Measurements from ENCODE around the gene MAPK4. TPM values are rescaled to one million over a fixed set of nuclear protein-coding genes. Genes with fewer than 3 reads are reported as not detected.

The MAPK4 gene
- total RNA-seq, 1 donor from 2014 or later, result not detected

DNA sequence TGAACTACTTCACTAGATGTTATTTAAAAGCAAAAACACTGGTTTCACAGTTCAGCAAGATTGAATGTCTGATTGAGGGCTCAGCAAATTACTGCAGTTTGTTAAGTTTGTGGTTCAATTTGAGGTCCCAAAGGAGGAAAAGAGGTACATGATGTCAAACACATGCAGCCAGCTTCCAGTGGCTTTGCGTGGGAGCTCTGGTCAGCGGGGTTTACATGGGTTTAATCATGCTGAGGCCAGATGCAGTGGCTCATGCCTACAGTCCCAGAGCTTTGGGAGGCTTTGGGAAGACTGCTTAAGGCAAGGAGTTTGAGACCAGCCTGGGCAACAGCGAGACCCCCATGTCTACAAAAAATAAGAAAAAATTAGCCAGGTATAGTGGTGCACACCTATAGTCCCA, 111.5 kb downstream of the MAPK4 start:
- H3K9me3 Mint-ChIP-seq, result no peaks in the 10 kb centered on the region
- no peaks in the 10 kb centered on the region for H3K36me3 Mint-ChIP-seq (ENCODE audit: low read depth)
- H3K27me3 Mint-ChIP-seq (ENCODE audit: insufficient read depth), result peaks cover 3% of the 10 kb centered on the region
- H3K4me1 Mint-ChIP-seq (ENCODE audit: low read depth), result no peaks in the 10 kb centered on the region
- H3K27ac Mint-ChIP-seq, result no peak overlapping the region
- no peak overlapping the region for H3K4me3 Mint-ChIP-seq
- intact Hi-C loops (cut with micrococcal nuclease), result no loop called here
- DNase-seq (ENCODE audit: low spot score), result no peak

DNA sequence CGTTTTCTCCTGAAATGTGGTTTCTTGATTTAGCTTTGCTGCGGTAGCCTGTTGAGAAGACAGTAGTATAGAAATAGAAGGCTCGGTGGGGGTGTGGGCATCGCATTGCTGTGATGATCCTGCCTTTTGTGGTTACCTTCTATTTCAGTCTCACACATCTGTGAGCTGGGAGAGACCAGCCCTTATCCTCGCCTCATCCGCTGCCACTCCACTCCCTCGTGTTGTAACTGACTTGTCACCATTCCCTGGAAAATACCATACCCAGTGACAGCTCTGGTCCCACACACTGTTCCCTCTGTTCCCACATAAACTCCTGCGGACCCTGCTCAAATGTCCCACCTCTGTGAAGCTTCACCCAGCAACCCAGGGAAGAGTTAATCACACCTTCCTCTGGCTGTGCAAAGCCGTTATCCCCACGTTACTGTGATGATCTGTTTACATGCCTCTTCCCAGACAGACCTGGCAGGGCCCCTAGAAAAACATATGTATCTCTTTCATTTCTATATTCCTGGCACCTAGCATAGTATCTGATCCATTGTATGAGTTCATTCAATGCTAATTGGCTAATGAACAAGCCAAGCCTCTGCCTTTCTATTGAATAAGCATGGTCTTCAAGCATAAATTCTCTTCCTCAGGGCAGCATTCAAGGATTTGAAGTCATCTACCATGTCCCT, 114.6 kb downstream of the MAPK4 start:
- intact Hi-C loops (cut with micrococcal nuclease), result no loop called here
- Mint-ChIP-seq H3K4me3 (no peak overlapping the region), H3K27me3 (ENCODE audit: insufficient read depth) (peaks cover 3% of the 10 kb centered on the region), H3K36me3 (ENCODE audit: low read depth) (no peaks in the 10 kb centered on the region), H3K9me3 (no peaks in the 10 kb centered on the region), H3K27ac (no peak overlapping the region), H3K4me1 (ENCODE audit: low read depth) (no peaks in the 10 kb centered on the region)
- no peak for DNase-seq (ENCODE audit: low spot score)

DNA sequence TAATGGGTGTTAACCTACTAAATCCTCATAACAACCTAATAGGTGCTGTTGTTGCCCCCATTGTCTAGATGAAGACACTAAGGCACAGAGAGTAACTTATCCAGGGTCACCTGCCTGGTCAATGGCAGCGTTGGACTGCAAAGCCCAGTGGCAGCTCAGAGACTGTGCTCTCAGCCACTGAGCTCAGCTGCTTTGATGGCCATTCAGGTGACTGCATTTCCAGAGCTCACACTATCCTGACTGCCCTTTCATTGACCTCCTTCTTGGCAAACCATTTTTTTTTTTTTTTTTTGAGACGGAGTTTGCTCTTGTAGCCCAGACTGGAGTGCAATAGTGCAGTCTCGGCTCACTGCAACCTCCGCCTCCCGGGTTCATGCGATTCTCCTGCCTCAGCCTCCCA, 115.2 kb downstream of the MAPK4 start:
- Mint-ChIP-seq H3K9me3 (no peaks in the 10 kb centered on the region), H3K27me3 (ENCODE audit: insufficient read depth) (peaks cover 3% of the 10 kb centered on the region), H3K36me3 (ENCODE audit: low read depth) (no peaks in the 10 kb centered on the region), H3K27ac (no peak overlapping the region), H3K4me3 (no peak overlapping the region), H3K4me1 (ENCODE audit: low read depth) (no peaks in the 10 kb centered on the region)
- DNase-seq (ENCODE audit: low spot score), result no peak
- intact Hi-C loops (cut with micrococcal nuclease), result no loop called here

DNA sequence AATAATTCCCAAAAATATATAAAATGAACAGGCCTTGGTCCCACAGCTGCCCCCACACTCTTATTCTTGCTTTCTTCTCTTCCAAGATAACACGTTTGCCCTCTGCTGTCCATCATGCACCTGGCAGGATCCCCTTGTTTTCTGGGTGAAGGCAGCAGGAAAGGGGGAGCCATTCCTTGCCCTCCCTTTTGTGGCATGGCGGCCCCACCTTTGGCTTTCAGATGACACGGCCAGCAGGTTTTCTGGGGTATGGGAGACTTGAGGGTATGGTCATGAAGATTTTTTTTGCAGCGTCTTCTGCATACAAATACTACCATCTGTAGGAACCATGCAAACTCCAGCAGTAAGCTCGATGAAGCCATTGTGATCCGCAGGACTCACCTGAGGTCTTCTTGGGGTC, 118.8 kb downstream of the MAPK4 start:
- Mint-ChIP-seq H3K36me3 (ENCODE audit: low read depth) (no peaks in the 10 kb centered on the region), H3K27me3 (ENCODE audit: insufficient read depth) (no peaks in the 10 kb centered on the region), H3K4me3 (no peak overlapping the region)

DNA sequence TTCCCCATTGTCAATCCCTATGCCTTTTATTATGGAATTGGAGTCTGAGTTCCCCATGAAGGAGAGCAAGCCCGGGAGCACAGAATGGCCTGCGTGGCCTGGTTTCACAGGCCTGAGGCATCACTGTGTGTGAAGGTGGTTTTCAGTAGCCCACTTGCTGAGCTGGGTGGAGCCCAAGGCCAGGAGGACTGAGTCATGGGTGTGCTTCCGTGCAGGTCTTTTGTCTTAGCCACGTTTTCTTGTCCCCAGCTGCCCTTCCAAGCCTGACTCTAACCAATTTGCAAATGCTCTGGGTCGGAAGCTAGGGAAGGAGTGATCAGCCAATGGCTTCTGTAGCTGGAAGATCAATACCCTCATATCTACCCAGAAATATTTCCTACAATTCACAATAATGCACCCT, 119.2 kb downstream of the MAPK4 start:
- Mint-ChIP-seq H3K9me3 (no peaks in the 10 kb centered on the region), H3K4me1 (ENCODE audit: low read depth) (no peaks in the 10 kb centered on the region), H3K27me3 (ENCODE audit: insufficient read depth) (no peaks in the 10 kb centered on the region), H3K4me3 (no peak overlapping the region), H3K36me3 (ENCODE audit: low read depth) (no peaks in the 10 kb centered on the region), H3K27ac (no peak overlapping the region)
- intact Hi-C loops (cut with micrococcal nuclease), result no loop called here
- no peak for DNase-seq (ENCODE audit: low spot score)

More for the DNA sequence above, 118.8 kb downstream of the MAPK4 start:
- intact Hi-C loops (cut with micrococcal nuclease), result no loop called here
- Mint-ChIP-seq H3K27ac (no peak overlapping the region), H3K9me3 (no peaks in the 10 kb centered on the region), H3K4me1 (ENCODE audit: low read depth) (no peaks in the 10 kb centered on the region)
- DNase-seq (ENCODE audit: low spot score), result no peak

DNA sequence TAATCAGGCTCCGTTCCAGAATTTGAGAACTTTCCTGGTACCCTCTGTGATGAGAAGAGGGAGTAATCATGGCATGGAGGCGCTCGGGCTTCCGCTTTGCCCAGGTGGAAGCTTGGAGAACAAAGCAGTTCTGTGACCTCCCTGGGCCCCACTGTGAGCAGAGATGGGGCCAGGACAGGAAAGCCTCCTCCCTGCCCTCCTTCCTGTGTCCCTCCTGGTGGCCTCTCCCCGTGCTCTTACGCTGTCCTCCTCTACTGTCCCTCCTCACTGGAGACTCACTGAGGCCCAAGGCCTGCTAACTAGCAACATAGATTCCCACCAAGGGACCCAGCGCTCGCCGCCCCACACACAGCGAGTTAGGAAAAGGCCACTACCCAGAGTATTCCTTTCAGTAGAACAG, 119.8 kb downstream of the MAPK4 start:
- Mint-ChIP-seq H3K27me3 (ENCODE audit: insufficient read depth) (no peaks in the 10 kb centered on the region), H3K9me3 (no peaks in the 10 kb centered on the region), H3K27ac (no peak overlapping the region), H3K4me1 (ENCODE audit: low read depth) (no peaks in the 10 kb centered on the region), H3K36me3 (ENCODE audit: low read depth) (no peaks in the 10 kb centered on the region), H3K4me3 (no peak overlapping the region)
- intact Hi-C loops (cut with micrococcal nuclease), result no loop called here
- no peak for DNase-seq (ENCODE audit: low spot score)

DNA sequence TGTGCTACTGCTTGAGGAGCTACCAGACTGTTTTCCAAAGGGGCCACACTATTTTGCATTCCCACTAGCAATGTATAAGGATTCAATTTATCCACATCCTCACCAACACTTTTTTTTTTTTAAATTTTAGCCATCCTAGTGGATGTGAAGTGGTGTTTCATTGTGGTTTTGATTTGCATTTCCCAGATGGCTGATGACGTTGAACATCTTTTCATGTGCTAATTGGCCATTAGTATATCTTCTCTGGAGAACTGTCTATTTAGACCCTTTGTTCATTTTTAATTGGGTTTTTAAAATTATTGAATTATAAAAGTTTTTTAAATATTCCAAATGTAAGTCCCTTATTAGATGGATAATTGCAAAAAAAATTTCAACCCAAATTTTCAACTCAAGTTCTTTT, 121.1 kb downstream of the MAPK4 start:
- H3K9me3 Mint-ChIP-seq, result no peaks in the 10 kb centered on the region
- no peaks in the 10 kb centered on the region for H3K4me1 Mint-ChIP-seq (ENCODE audit: low read depth)
- H3K36me3 Mint-ChIP-seq (ENCODE audit: low read depth), result no peaks in the 10 kb centered on the region
- DNase-seq (ENCODE audit: low spot score), result no peak
- no peak overlapping the region for H3K27ac Mint-ChIP-seq
- no peak overlapping the region for H3K4me3 Mint-ChIP-seq
- no peaks in the 10 kb centered on the region for H3K27me3 Mint-ChIP-seq (ENCODE audit: insufficient read depth)
- intact Hi-C loops (cut with micrococcal nuclease), result no loop called here

DNA sequence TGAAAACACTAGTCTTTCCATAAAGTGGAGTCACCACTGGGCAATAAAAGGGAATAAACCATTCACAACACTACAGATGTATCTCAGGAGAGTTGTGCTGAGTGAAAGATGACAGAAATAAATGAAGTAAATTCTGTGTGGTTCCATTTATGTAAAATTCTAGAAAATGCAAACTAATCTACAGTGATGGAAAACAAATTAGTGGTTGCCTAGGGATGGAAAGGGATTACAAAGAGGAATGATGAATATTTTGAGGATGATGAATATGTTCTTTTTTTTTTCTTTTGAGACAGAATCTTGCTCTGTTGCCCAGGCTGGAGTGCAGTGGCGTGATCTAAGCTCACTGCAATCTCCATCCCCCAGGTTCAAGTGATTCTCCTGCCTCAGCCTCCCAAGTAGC, 123.0 kb downstream of the MAPK4 start:
- peaks cover 2% of the 10 kb centered on the region for H3K27me3 Mint-ChIP-seq (ENCODE audit: insufficient read depth)
- no peak for DNase-seq (ENCODE audit: low spot score)
- H3K27ac Mint-ChIP-seq, result no peak overlapping the region
- no peak overlapping the region for H3K4me3 Mint-ChIP-seq
- no peaks in the 10 kb centered on the region for H3K4me1 Mint-ChIP-seq (ENCODE audit: low read depth)
- H3K36me3 Mint-ChIP-seq (ENCODE audit: low read depth), result no peaks in the 10 kb centered on the region
- intact Hi-C loops (cut with micrococcal nuclease), result no loop called here
- H3K9me3 Mint-ChIP-seq, result no peaks in the 10 kb centered on the region

DNA sequence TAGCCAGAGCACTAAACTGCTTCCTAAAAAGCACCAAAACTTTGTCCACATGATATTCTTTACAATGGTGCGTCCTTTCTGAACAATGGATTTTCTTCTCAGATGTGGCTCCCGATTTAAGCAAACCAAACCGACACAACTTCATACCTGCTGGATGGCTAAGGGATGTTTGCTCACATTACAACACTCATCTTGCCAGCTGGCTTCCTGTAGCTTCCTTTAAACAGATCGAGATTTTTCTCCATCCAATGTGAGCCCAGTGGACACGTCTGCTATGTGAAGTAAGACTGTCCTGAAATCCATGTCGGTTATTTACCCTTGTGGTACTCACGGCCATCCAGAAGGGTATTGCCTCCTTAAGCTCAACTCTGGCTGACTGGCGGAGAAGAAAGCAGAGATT, 126.5 kb downstream of the MAPK4 start:
- intact Hi-C loops (cut with micrococcal nuclease), result no loop called here
- no peaks in the 10 kb centered on the region for H3K9me3 Mint-ChIP-seq
- H3K27me3 Mint-ChIP-seq (ENCODE audit: insufficient read depth), result peaks cover 2% of the 10 kb centered on the region
- H3K27ac Mint-ChIP-seq, result no peak overlapping the region
- H3K4me3 Mint-ChIP-seq, result no peak overlapping the region
- H3K4me1 Mint-ChIP-seq (ENCODE audit: low read depth), result no peaks in the 10 kb centered on the region
- H3K36me3 Mint-ChIP-seq (ENCODE audit: low read depth), result no peaks in the 10 kb centered on the region
- no peak for DNase-seq (ENCODE audit: low spot score)

DNA sequence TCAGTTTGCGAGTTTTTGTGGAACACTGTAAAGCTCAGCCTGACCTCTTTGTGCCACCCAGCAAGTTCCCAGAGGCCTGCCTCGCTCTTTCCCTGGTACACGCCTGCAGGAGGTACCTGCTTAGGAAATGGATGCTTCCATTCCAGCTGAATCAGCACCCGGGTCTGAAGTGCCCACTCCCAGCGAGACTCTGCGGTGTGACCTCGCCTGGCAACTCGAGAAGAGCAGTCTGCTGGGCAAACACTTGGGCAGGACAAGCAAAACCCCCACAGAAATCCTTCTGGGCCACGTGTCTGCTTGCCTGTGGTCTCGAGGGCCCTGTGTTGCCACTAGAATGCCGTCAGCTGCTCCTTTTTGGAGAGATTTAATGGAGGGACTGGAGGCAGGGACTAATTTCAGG, 127.6 kb downstream of the MAPK4 start:
- no peak for DNase-seq (ENCODE audit: low spot score)
- H3K36me3 Mint-ChIP-seq (ENCODE audit: low read depth), result no peaks in the 10 kb centered on the region
- H3K27ac Mint-ChIP-seq, result no peak overlapping the region
- H3K4me3 Mint-ChIP-seq, result no peak overlapping the region
- H3K9me3 Mint-ChIP-seq, result no peaks in the 10 kb centered on the region
- H3K4me1 Mint-ChIP-seq (ENCODE audit: low read depth), result no peaks in the 10 kb centered on the region
- H3K27me3 Mint-ChIP-seq (ENCODE audit: insufficient read depth), result peaks cover 2% of the 10 kb centered on the region
- intact Hi-C loops (cut with micrococcal nuclease), result no loop called here

DNA sequence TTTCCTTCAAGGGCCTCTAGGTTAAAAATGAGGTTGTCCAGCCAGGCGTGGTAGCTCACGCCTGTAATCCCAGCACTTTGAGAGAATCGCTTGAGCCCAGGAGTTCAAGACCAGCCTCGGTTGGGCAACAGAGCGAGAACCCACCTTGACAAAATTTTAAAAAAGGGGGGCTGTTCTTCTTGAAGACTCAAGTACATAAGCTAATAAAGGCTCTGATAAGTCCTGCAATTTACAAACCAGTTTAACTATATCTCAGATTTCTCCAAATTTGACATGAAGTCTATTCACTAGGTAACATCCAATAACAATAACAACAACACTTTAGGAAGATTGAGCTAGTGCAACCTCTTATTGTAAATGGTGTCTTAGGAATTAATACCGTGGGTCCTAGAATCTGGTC, 129.7 kb downstream of the MAPK4 start:
- H3K9me3 Mint-ChIP-seq, result no peaks in the 10 kb centered on the region
- H3K27ac Mint-ChIP-seq, result no peak overlapping the region
- no peaks in the 10 kb centered on the region for H3K36me3 Mint-ChIP-seq (ENCODE audit: low read depth)
- H3K4me1 Mint-ChIP-seq (ENCODE audit: low read depth), result no peaks in the 10 kb centered on the region
- H3K27me3 Mint-ChIP-seq (ENCODE audit: insufficient read depth), result peaks cover 2% of the 10 kb centered on the region
- H3K4me3 Mint-ChIP-seq, result no peak overlapping the region
- no peak for DNase-seq (ENCODE audit: low spot score)
- intact Hi-C loops (cut with micrococcal nuclease), result no loop called here

DNA sequence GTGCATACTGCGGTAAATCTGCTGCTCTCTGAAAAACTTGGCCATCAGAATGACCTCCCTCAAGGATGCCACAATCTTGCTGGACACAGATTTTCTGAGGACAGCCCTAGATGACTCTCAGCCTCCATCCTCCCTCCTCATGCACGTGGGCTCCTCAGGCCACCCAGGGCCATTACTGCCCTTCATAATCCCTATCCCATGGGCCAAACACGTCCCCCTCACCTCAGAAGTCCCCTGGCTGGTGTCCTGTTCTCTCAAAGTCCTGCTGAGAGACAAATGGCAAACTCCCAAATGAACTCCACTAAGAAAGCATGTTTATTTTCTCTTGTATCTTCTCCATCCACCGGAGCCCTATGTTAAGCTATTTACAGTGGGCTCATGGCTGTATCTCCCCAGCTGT, 134.3 kb downstream of the MAPK4 start:
- intact Hi-C loops (cut with micrococcal nuclease), result no loop called here
- no peak for DNase-seq (ENCODE audit: low spot score)
- Mint-ChIP-seq H3K9me3 (no peaks in the 10 kb centered on the region), H3K36me3 (ENCODE audit: low read depth) (no peaks in the 10 kb centered on the region), H3K27me3 (ENCODE audit: insufficient read depth) (no peaks in the 10 kb centered on the region), H3K4me1 (ENCODE audit: low read depth) (no peaks in the 10 kb centered on the region), H3K4me3 (no peak overlapping the region), H3K27ac (no peak overlapping the region)

DNA sequence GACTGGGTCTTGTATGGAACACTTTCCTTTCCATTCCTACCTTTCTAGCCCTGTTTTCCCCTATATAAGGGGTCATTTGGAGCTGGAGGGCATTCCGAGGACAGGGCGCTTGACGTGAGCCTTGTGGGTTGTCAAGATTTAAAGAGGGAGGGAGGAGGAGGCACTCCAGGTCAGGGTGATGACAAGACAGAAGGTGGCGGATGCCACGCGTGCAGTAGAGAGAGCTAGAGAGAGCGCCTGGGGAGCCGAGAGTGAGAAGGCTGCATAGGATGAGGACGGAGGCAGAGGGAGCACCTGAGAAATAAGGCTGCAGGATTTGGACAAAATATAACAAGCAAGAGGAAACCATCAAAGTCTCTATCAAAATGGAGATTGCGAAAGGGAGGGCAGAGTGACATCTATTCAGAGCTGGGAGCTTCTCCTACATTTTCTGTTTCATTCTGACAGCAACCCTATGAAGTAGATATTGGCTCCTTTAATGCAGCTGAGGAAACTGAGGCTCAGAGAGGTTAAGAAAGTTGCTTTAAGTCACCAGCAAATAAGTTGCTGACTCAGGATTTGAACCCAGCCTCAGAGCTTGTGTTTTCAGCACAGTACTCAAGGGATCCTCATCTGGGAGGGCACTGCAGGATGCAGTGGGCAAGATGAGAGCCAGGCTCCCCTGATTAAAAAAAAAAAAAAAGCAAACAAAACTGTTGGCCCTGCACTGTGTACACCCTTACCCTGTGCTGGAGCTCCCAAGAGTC, 135.7 kb downstream of the MAPK4 start:
- intact Hi-C loops (cut with micrococcal nuclease), result no loop called here
- no peak overlapping the region for H3K4me3 Mint-ChIP-seq
- no peaks in the 10 kb centered on the region for H3K4me1 Mint-ChIP-seq (ENCODE audit: low read depth)
- no peak for DNase-seq (ENCODE audit: low spot score)
- no peak overlapping the region for H3K27ac Mint-ChIP-seq
- H3K36me3 Mint-ChIP-seq (ENCODE audit: low read depth), result no peaks in the 10 kb centered on the region
- H3K9me3 Mint-ChIP-seq, result no peaks in the 10 kb centered on the region
- no peaks in the 10 kb centered on the region for H3K27me3 Mint-ChIP-seq (ENCODE audit: insufficient read depth)

DNA sequence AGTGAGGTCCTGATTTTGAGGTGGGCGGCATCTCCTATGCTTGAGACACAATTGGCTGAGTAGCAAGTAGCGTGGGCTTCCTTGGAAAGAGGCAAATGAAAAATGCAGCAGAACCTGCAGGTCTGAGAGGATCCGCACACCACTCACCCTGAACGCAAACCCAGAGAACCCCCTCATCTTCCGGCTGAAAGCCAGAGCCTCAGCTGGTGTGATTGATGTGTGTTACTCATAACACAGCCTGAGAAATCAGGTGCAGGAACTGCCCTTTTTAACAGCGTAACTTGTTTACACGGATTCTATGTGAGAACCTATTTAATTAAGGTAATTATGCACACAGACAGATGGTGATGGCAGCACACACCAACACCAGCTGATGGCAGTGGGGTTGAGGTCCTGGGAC, 136.5 kb downstream of the MAPK4 start:
- H3K36me3 Mint-ChIP-seq (ENCODE audit: low read depth), result no peaks in the 10 kb centered on the region
- no peak overlapping the region for H3K27ac Mint-ChIP-seq
- DNase-seq (ENCODE audit: low spot score), result no peak
- no peaks in the 10 kb centered on the region for H3K27me3 Mint-ChIP-seq (ENCODE audit: insufficient read depth)
- no peak overlapping the region for H3K4me3 Mint-ChIP-seq
- H3K4me1 Mint-ChIP-seq (ENCODE audit: low read depth), result no peaks in the 10 kb centered on the region
- no peaks in the 10 kb centered on the region for H3K9me3 Mint-ChIP-seq
- intact Hi-C loops (cut with micrococcal nuclease), result no loop called here

All from activated T-helper 1 cell treated with anti-CD3 and anti-CD28 coated beads, Interleukin-12 subunit alpha, Interleukin-12 subunit beta, Interleukin-2, Interleukin-4 antibody, amounts not matched to agents 30 ng/mL and 10 ng/mL and 1 ng/mL, durations not matched to agents 14 hours and 24 hours and 36 hours (primary cell).